SKM-1 treated with dmso at 0.1 percent for 144 hours (cell line): ENCODE measurements around the gene ALDOB.

Experiments
- DNase-seq: peaks from one replicate; lab custom pipeline; 2025; ENCODE audit not compliant: unreplicated experiment; lab: John Stamatoyannopoulos, UW

Gene ALDOB

GRCh38 chr9:101435601-101436079, at the start of gene ALDOB:
Gene ALDOB, minus strand, starts transcription at chr9:101435774. Its CDS starts 4,887 bp downstream, at chr9:101430887.
- no peak for DNase-seq

GRCh38 chr9:101484046-101484445, 48.5 kb upstream of the ALDOB start:
- no peak for DNase-seq

- DNase-seq, result no peak
Observed at GRCh38 chr9:101481261-101481660, 45.7 kb upstream of the ALDOB start.

DNA sequence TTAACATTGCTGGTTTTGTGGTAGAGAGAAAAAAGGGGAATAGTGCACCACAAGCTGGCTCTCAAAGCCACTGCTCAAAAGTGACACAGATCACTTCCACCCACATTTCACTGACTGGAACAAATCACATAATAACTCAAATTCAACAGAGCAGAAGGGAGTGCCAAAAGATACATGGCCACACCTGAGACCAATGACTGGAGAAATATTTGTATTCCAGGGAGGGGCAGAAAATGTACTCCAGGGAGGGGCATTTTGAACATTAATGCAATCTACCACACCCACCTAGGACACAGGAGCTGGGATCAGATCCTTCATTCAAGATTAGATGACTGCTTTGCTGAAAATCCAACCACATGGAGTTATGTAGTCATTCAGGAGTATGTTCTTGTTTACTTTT, 44.8 kb upstream of the ALDOB start:
- DNase-seq, result no peak

DNA sequence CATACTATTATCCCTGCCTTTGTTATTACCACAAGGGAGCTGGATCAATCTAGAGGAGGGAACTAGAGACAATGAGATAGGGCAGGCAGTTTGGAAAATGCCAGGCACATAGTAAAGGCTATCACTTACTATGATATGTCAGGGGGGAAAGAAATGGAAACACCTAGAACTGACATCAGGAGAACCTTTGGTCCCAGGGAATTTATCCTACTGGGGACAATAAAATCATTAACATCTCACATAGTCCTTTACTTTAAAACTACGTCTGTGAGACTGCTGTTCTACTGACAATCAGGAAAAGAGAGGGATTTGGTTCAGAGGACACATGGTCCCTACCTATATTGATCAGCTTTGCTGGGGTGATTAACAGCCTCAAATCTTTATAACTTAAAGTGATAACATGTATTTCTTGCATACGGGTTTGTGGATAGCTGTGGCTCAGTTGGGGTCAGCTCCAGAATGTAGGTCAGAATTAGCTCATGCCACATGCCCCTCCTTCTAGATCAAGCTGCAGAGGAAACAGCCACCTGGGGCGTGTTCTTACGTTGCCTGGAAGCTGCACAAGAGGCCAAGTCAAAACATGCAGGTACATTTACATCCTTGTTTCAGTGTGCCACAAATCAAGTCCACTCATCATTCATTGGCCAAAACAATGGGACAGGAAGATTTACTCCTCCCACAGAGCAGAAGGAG, 43.9 kb upstream of the ALDOB start:
- DNase-seq, result no peak

DNA sequence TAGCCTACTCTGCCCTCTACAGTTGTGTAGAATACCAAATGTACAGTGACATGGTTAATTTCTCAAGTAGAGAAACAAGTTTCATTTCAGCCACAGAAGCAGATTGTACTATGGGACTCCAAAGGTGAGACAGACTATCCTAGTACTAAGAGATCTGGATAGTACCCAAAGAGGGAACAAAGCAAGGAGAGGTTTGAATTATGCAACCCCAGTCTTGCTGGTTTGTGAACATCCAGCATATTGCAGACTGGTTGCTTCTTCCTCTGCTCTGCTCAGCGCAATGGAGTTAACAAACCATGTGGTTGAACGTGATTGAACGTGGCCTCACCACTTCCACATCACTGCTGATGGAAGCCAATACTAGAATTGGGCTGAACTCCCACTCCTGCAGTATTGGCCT, 43.3 kb upstream of the ALDOB start:
- DNase-seq, result no peak

- DNase-seq, result no peak
Observed at GRCh38 chr9:101478444-101478843, 42.9 kb upstream of the ALDOB start.

DNA sequence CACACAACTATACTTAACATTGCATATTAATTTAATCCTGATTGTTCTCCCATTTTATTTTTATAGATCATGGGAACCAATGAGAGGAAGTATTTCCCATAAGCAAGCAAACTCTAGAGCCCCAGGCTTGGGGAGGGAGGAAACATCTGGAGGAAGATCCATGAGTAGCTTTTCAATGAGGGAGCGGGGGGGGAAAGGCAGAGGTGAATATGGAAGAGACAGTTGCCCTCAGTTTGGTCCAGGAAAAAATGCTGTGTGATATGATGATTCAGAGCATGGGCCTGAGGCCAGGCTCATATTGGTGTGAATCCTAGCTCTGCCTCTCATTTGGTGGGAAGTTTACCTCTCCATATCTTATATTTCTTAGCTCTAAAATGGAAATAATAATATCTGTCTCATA, 42.2 kb upstream of the ALDOB start:
- DNase-seq, result no peak

DNA sequence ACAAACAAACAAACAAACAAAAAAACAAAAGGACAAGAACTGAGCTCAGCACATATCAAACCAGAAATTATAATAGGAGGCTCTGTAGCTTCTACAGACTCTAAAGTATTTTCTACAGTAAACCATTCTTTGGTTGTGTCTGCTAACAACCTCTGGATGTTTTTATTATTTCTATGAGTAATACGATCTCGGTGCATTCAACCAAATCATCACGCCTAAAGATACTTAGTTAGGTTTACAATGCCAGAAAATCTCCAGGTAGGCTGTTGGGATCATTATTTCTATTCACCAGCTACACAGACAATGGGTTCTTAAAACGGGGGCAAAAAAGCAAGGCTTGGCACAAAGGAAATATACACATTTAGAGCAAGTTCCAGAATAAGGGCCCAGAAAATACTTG, 41.6 kb upstream of the ALDOB start:
- DNase-seq, result no peak

GRCh38 chr9:101476576-101477208, 41.1 kb upstream of the ALDOB start:
- DNase-seq, result no peak

GRCh38 chr9:101472891-101473290, 37.3 kb upstream of the ALDOB start:
- DNase-seq, result no peak

- no peak for DNase-seq
Observed at GRCh38 chr9:101470929-101471328, 35.4 kb upstream of the ALDOB start.

- DNase-seq, result no peak
Observed at GRCh38 chr9:101470021-101470420, 34.4 kb upstream of the ALDOB start.

- DNase-seq, result no peak
Observed at GRCh38 chr9:101469026-101469425, 33.5 kb upstream of the ALDOB start.

DNA sequence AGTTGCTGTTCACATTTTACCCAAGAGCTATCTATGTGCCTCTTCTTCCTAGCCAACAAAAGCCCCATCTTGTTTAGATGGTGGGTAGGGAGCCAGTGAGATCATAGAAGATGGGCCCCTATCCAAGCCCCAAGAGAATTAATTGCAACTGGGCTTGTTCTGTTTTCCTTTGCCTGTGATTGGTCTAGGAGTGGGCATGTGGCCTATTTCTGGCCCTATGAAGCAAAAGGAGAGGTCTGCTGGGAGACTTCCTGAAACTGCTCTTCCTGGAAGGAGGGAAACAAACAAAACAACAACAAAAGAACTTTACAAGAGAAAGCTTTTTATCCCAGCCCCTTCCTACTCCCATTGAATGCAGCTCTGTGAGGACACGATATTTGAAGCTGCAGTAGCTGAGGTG, 32.5 kb upstream of the ALDOB start:
- no peak for DNase-seq

- no peak for DNase-seq
Observed at GRCh38 chr9:101467690-101468089, 32.1 kb upstream of the ALDOB start.

- no peak for DNase-seq
Observed at GRCh38 chr9:101466863-101467262, 31.3 kb upstream of the ALDOB start.

- DNase-seq, result peak; percentile 44
Observed at GRCh38 chr9:101465326-101465915, 29.8 kb upstream of the ALDOB start.

DNA sequence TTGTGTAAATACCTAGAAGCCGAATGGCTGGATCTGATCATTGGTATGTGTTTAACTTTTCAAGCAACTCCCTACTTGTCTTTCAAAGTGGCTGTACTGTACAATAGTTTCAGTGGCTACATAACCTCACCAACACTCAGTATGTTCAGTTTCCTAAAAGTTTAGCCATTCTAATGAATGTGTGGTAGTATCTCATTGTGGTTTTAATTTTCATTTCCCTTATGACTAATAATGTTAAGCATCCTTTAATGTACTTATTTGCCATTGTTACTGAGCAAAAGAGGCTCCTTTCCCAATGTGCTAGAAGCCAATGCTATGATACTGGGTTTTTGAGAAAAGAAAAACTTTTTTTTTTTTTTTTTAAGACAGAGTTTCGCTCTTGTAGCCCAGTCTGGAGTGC, 27.8 kb upstream of the ALDOB start:
- DNase-seq, result no peak

DNA sequence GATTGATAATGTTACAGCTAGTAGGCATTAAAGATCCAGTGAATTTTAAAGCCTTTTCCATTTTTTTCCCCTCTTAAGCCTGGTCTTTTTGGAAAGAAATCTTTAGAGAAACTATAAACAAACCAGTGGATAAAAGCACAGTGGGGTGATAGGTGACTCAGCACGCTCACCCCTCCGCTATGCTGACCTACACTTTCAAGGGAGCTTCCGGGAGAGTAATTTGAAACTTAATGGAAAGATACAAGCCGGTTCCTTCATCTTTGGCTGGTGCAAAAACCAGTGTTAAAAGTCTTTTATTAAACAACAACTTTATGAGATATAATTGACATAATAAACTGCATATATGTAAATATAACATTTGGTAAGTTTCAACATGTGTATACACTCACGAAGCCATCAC, 27.0 kb upstream of the ALDOB start:
- DNase-seq, result no peak

GRCh38 chr9:101460965-101461364, 25.4 kb upstream of the ALDOB start:
- no peak for DNase-seq

GRCh38 chr9:101458963-101459631, 23.5 kb upstream of the ALDOB start:
- peak; percentile 65 for DNase-seq
